HS-27A (cell line): Measurements from ENCODE around the gene DTX3L.
"Not testable (repeated sequence)": the region's sequence is repeated elsewhere in the genome, so short reads cannot be mapped to it uniquely, and the experiment has no call there.

Source experiments
- DNase-seq: peaks from one replicate; pipeline ENCODE4 v3.0.0-alpha.2; 2012; ENCODE audit warnings: low read depth, missing footprints

Gene DTX3L

GRCh38 chr3:122562923-122563716, 1.0 kb upstream of the DTX3L start:
- DNase-seq: no peak

DNA sequence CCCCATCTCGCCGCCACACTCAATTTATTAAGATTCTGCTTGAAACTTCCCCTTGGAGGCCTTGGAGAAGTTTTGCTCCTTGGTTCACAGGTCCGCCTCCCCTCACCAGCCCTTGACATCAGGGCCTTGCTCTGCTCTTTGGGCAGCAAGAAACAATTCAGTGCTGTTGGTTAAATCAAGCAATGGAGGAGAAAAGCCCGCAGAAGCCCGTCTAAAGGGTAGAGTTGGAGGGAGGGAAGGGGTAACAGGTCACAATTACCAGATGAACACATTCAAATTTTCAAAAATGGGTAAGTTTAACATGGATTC, 467 bp upstream of the DTX3L start:
- no peak for DNase-seq

- not testable (repeated sequence) for DNase-seq
These were observed 4.0 kb downstream of the DTX3L start for GRCh38 chr3:122568131-122568530.

DNA sequence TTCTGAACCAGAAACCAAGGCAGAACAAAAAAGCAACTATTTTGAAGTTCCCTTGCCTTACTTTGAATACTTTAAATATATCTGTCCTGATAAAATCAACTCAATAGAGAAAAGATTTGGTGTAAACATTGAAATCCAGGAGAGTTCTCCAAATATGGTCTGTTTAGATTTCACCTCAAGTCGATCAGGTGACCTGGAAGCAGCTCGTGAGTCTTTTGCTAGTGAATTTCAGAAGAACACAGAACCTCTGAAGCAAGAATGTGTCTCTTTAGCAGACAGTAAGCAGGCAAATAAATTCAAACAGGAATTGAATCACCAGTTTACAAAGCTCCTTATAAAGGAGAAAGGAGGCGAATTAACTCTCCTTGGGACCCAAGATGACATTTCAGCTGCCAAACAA, 4.6 kb downstream of the DTX3L start:
- no peak for DNase-seq

GRCh38 chr3:122572940-122573412, 8.8 kb downstream of the DTX3L start:
- DNase-seq: peak; percentile 26

DNA sequence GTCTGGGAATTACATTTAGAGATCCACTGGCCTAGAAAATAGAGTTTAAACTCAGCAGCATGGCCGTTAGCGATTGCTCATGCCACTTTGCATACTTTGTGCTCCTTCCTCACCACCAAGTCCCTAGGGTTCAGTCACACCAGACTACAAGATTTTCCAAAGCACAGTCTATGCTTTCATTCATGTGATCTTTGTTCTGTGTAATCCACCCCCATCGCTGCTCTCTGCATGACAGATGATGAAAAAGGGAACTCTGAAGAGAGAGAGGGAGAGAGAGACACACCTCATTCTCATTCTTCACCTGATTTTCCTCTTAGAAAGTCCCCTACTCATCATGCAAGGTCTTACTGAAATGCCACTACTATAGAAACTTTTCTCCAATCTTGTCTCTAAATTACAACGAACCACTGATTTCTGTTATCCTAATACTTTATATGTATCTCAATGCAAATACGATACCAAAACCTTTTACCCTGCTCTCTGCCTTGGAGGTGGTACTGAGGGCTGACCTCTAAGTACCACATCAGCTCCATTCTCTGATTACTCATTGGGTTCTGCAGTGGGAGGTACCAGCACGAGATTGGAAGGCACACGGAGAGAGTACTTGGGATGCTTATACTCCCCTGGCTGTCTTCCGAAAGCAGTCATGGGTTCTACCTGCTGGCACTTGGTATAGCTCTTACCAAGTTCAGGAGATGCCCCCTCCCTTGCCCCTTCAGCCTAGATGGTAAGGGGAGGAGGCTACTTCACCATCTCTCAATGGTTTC, 12.2 kb downstream of the DTX3L start:
- no peak for DNase-seq

DNA sequence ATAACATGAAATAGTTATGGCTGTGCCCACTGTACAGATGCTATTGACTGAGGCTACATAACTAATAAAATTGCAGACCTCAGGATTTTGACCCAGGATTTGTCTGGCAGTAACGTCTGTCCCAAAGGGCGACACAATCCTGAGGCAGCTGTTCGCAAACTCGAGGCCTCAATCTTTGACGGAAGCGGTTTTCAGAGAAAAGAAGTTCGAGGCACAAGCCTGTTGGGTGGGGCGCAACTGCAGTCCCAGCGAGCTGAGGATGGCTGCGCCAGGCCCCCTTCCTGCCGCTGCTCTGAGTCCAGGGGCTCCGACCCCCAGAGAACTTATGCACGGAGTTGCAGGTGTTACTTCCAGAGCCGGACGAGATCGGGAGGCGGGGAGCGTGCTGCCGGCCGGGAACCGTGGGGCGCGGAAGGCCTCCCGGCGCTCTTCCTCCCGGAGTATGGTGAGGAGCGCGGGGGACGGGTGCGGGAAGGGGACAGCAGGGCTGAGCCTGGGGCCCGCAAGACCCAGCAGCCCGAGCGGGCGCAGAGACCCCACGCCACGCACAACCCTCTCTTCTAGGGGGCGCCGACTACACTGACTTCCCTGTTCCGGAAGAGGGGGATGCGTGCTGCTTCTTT, 13.4 kb downstream of the DTX3L start, which contains the start of gene PARP15:
Gene PARP15, plus strand, starts transcription at position 242 of the 623 bp plus-strand sequence. Its CDS starts 18 bp downstream, at position 260.
- no peak for DNase-seq

GRCh38 chr3:122578069-122578740, 14.1 kb downstream of the DTX3L start:
- DNase-seq: no peak

GRCh38 chr3:122580470-122580869, 16.3 kb downstream of the DTX3L start:
- no peak for DNase-seq

DNA sequence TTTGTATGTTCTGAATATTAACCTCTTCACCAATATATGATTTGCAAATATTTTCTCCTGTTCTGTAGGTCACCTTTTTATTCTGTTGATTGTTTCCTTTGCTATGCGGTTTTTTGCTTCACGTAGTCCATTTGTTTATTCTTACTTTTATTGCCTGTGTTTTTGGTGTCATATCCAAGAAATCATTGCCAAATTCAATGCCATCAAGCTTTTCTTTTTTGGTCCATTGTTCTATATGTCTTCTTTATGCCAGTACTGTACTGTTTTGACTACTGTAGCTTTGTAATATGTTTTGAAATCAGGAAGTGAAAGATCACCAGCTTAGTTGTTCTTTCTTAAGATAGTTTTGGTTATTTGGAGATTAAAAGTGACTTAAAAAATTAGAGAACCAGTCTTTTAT, 17.5 kb downstream of the DTX3L start:
- DNase-seq: no peak

DNA sequence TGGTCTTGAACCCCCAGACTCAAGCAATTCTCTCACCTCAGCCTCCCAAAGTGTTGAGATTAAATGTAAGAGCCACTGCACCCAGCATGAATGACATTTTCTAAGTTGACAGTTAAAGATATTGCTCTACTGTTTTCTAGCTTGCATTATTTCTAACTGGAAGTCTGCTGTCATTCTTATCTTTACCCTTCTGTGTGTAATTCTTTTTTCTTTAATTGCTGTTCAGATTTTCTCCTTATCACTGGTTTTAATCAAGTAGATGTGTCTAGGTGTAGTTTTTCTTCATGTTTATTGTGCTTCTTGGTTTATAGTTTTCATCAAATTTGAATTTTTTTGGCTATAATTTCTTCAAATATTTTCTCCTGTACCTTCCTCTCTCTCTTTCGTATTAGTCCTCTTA, 18.3 kb downstream of the DTX3L start:
- DNase-seq: no peak

DNA sequence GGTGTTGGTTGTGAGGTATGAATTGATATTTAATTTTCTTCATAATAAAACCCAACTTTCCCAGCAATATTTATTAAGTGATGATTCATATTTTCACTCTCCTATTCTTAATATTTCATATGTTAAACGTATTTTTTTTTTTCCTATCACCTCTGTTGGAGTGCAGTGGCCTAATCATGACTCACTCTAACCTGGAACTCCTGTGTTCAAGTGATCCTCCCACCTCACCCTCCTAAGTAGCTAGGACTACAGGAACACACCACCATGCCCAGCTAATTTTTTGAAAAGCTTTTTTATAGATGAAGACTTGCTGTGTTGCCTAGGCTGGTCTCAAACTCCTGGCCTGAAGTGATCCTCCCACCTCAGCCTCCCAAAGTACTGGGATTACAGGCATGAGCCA, 22.0 kb downstream of the DTX3L start:
- no peak for DNase-seq

- no peak for DNase-seq
These were observed 22.8 kb downstream of the DTX3L start for GRCh38 chr3:122586773-122587485.

DNA sequence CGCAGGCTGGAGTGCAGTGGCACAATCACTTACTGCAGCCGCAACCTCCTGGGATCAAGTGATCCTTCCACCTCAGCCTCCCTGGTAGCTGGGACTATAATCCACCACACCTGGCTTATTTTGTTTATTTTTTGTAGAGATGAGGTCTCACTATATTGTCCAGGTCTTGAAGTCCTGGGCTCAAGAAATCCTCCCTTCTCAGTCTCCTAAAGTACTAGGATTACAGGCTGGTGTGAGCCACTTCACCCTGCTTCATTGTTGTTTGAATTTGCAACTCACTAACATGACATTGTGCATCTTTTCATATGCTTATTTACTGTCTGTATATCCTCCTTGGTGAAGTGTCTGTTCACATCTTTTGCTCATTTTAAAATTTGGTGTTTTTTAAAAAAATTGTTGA, 23.4 kb downstream of the DTX3L start:
- no peak for DNase-seq

GRCh38 chr3:122589297-122589696, 25.2 kb downstream of the DTX3L start:
- DNase-seq: no peak

DNA sequence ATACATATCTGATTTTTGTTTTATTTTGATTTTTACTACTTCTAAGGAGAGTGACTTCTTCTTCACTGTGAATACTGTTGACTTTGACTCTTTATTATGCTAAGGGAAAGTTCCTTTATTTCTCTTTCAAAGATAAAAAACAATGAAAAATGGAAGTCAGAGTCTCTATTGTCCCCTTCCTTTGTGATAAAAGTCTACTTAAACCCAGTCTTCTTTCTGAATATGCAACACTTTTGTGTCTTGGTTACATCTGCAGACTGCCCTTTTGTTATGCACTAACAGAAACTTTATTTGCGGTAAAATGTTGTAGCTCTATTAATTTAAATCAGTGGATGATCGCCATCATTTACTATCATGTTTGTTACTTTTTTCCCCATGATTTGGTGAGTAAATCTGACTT, 26.5 kb downstream of the DTX3L start:
- DNase-seq: no peak

- DNase-seq: no peak
These were observed 29.9 kb downstream of the DTX3L start for GRCh38 chr3:122594025-122594424.

DNA sequence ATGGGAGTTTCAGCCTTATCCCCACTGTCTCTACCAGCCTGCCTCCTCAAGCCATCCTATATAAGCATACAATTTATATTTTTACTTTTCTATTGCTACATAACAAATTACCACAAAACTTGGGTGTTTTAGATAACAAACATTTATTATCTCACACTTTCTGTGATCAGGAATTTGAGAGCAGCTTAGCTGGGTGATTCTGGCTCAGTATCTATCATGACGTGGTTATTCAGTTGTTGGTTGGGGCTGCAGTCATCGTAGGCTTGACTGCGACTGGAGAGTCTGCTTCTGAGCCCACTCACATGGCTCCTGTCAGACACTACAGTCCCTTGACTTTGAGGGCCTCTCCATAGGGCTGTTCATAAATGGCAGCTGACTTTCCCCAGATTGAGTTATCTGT, 34.0 kb downstream of the DTX3L start:
- no peak for DNase-seq

DNA sequence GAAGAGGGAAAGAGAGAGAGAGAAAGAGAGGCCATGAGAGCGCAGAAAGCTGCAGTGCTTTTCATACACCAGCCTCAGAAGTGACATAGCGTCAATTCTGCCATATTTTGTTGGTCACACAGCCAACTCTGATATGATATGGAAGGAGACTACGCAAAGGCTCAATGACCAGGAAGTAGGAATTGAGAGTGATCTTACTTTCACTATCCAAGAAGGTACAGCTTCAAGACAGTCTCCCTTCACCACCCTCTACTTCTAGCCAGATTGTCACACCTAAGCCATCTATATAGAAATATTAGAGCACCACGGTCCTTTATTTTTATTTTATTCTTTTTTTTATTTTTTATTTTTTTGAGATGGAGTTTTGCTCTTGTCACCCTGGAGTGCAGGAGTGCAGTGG, 34.4 kb downstream of the DTX3L start:
- DNase-seq: no peak

DNA sequence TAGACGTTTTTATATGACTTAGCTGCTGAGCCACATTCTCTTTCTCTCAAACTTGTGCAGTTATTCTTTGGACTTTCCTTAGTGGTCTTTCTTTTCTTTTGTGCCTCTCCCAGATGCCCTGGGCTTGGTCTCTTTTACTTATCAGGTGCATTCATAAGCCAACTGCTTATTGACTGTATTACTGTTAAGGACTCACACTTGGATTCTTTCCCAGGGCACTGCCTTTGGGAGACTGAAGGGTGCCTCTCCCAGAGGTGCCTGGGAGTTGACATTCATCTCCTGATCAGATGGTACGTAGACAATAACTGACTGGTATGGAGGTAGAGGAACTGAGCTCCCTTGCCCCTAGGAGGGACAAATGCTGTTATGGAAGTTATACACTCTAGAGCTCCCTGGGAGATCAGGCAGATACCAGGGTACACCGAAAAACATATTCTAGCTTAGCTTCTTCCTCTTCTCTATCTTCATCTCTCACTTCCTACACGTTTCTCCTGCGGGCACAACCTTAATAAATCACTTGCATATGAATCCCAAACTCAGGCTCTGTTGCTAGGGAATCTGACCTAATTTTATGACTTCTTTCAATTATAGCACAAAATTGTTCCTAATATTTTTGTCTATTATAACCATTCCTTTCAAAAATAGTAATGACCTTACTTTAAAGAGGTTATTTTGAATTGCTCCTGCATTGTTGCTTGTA, 38.0 kb downstream of the DTX3L start:
- DNase-seq: no peak

GRCh38 chr3:122603056-122603455, 38.9 kb downstream of the DTX3L start:
- DNase-seq: no peak
